NB4 (cell line): Measurements from ENCODE around the gene DMXL2.

Experiments used
- MYC ChIP-seq: IDR thresholded peaks from 2 replicates; pipeline ENCODE4 v1.6.1; 2011; ENCODE audit warnings: low read depth, low read length
- POLR2A ChIP-seq: IDR thresholded peaks from 2 replicates; pipeline ENCODE4 v1.6.1; 2011; ENCODE audit warnings: mild to moderate bottlenecking; ENCODE audit not compliant: insufficient read length; ENCODE audit errors: extremely low read depth
- TF ChIP-seq, protein P1 (sequence below): IDR thresholded peaks from one replicate; pipeline ENCODE4 v1.5.1; 2012; ENCODE audit warnings: low read depth, low read length

DNA sequence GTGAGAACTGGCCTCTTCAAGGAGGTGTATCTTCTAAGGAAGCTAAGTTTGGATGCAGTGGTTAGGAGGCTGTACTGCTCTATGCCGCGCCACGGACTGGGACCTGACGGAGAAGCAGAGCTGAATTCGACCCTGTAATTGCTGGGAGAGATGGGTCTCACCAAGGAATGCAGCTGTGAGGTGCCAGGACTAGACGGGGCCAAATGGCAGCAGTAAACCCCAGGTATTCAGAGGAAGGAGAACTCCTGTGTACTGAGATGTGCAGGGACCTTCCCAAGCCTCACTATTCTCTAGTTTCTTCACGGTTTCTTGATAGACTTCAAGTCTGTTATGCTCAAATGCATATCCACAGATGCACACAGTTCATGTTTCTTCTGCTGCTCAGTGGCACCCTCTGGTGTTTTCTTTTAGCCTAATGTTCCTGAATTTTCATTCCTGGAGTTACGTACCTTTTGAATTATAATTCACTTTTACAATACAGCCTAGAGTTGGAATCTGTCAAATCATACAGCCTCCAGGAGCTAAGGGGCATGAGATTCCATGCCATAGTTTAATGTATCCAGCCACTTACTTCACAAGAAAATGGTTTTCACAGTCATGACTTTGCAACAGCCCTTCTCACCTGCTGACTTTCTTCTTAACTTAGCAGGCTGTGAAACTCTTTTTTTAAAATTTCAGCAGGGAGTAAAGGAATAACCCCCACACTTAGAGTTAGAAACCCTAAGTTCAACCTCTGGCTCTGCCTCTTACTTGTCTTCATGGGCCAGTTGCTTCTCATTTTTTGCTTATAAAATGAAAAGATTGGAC is 219.3 kb downstream of the DMXL2 start:
- TF ChIP-seq, protein P1, sequence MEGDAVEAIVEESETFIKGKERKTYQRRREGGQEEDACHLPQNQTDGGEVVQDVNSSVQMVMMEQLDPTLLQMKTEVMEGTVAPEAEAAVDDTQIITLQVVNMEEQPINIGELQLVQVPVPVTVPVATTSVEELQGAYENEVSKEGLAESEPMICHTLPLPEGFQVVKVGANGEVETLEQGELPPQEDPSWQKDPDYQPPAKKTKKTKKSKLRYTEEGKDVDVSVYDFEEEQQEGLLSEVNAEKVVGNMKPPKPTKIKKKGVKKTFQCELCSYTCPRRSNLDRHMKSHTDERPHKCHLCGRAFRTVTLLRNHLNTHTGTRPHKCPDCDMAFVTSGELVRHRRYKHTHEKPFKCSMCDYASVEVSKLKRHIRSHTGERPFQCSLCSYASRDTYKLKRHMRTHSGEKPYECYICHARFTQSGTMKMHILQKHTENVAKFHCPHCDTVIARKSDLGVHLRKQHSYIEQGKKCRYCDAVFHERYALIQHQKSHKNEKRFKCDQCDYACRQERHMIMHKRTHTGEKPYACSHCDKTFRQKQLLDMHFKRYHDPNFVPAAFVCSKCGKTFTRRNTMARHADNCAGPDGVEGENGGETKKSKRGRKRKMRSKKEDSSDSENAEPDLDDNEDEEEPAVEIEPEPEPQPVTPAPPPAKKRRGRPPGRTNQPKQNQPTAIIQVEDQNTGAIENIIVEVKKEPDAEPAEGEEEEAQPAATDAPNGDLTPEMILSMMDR: peak; percentile 52
- TF ChIP-seq MYC (no peak), POLR2A (no peak)
